ENCODE data around the gene STOML1. TPM values are rescaled to one million over a fixed set of nuclear protein-coding genes. Genes with fewer than 3 reads are reported as not detected.

The STOML1 gene
- total RNA-seq, 1 donor from 2014 or later, result 23.4 TPM

DNA sequence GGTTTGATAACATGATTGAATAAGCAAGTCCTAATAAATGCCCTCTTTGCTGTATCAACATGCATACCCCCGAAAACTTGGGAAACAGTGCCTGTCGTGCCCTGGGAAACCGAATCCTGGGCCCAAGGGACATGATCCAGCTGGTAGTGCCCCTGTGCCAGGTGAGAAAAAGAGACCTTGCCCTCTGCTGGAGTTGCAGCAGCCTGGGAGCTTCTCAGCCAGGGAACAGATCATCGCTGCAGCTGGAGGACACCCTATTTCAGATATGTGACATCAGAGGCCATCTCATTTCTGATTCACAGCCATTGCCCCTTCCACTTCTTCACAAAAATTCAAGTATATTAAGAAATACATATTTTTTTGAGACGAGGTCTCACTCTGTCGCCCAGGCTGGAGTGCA is 32.3 kb downstream of the STOML1 start:
- TF ChIP-seq, protein P1, sequence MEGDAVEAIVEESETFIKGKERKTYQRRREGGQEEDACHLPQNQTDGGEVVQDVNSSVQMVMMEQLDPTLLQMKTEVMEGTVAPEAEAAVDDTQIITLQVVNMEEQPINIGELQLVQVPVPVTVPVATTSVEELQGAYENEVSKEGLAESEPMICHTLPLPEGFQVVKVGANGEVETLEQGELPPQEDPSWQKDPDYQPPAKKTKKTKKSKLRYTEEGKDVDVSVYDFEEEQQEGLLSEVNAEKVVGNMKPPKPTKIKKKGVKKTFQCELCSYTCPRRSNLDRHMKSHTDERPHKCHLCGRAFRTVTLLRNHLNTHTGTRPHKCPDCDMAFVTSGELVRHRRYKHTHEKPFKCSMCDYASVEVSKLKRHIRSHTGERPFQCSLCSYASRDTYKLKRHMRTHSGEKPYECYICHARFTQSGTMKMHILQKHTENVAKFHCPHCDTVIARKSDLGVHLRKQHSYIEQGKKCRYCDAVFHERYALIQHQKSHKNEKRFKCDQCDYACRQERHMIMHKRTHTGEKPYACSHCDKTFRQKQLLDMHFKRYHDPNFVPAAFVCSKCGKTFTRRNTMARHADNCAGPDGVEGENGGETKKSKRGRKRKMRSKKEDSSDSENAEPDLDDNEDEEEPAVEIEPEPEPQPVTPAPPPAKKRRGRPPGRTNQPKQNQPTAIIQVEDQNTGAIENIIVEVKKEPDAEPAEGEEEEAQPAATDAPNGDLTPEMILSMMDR (IDR thresholded peaks at IDR 0.05), result no peak
- Histone ChIP-seq H3K27ac (no peak overlapping the region), H3K36me3 (no peaks in the 10 kb centered on the region), H3K4me3 (no peak overlapping the region), H3K9me3 (no peaks in the 10 kb centered on the region), H3K4me1 (peaks cover 18% of the 10 kb centered on the region), H3K27me3 (no peaks in the 10 kb centered on the region)
- intact Hi-C loops (cut with DNase I), result no loop called here
- DNase-seq, result peak; percentile 6
- no peak for ATAC-seq

DNA sequence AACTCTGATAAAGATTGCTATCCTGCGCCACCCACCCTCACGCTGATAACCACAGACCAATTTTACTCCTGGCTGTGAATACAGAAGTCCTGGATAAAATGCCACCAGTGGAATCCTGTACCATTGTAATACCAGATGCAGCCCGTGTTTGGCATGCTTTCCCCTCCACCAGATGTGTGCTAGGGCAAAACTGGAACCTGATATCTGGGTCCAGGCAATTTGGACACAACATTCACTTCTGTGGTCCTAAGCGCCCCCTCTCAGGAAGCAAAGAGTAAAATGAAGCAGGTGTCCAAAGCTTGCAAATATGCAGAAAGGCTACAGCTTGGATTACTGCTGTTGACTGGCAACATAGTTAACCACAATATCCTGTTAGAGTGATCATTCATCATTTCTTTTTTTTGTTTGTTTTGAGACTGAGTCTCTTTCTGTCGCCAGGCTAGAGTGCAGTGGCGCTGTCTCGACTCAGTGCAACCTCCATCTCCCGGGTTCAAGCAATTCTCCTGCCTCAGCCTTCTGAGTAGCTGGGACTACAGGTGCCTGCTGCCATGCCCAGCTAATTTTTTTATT is 33.0 kb downstream of the STOML1 start:
- ATAC-seq (no peak), DNase-seq (no peak)
- Histone ChIP-seq H3K36me3 (no peaks in the 10 kb centered on the region), H3K4me3 (no peak overlapping the region), H3K4me1 (peaks cover 18% of the 10 kb centered on the region), H3K27me3 (no peaks in the 10 kb centered on the region), H3K27ac (no peak overlapping the region), H3K9me3 (no peaks in the 10 kb centered on the region)
- TF ChIP-seq, protein P1 (IDR thresholded peaks at IDR 0.05), result no peak
- intact Hi-C loops (cut with DNase I), result no loop called here

DNA sequence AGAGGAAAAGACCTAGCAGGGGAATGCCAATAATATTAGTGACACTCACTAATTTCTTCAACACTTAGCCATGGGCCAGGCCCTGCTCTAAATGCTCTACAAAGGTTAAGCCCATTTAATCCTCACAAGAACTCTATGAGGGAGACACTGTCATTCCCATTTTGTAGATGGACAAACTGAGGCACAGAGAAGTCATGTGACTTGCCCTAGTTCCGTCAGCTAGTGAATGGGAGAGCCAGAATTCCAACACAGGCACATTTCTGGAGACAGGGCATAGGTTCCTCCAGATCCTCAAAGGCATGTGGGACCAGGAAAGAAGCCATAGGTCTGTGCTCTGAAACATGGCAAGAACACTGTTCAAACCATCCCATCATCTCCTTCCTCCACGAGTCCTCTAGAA is 34.3 kb downstream of the STOML1 start:
- no peak for ATAC-seq
- Histone ChIP-seq H3K27ac (no peak overlapping the region), H3K4me3 (no peak overlapping the region), H3K36me3 (no peaks in the 10 kb centered on the region), H3K27me3 (no peaks in the 10 kb centered on the region), H3K4me1 (peaks cover 18% of the 10 kb centered on the region), H3K9me3 (no peaks in the 10 kb centered on the region)
- TF ChIP-seq, protein P1 (IDR thresholded peaks at IDR 0.05), result no peak
- no peak for DNase-seq
- intact Hi-C loops (cut with DNase I), result no loop called here

DNA sequence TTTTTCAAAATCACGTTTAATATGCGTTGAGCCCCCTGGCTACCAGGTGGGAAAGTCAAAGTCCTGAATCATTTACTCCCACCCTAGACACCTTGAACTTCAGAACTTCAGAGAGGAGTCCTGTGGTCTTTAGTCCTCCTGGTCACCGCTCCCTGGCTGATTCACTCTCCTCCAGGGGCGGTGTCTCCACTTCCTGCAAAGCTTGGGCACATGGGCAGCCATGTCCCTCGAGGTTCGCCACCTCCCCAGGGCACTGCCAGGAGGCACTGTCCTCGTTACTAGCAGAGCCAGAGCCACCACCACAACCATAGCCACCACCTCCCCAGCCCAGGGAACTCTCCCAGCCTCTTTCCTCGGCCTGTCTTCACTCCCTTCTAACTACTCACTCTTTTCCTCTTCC is 34.8 kb downstream of the STOML1 start:
- Histone ChIP-seq H3K36me3 (no peaks in the 10 kb centered on the region), H3K27ac (no peak overlapping the region), H3K4me3 (no peak overlapping the region), H3K27me3 (no peaks in the 10 kb centered on the region), H3K9me3 (no peaks in the 10 kb centered on the region), H3K4me1 (peaks cover 18% of the 10 kb centered on the region)
- TF ChIP-seq, protein P1 (IDR thresholded peaks at IDR 0.05), result no peak
- ATAC-seq, result no peak
- peak; percentile 36 for DNase-seq
- intact Hi-C loops (cut with DNase I), result no loop called here

DNA sequence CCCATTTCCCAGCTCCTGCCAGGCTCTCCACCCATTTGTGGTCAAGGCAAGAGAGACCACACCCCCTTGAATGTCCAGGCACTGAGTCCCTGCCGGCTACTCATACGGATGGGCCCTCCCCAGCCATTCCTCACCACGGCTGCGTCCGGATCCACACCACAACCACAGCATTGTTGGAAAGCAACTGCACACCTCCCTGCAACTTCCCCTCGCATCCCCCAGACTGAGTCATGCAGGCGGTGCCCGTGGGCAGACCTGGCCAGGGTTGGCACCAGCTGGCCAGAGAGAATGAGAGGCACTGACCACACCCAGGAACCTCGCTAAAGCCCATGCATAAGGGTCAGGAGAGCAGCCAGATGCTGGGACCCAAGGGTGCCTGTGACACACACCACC is 35.4 kb downstream of the STOML1 start:
- ATAC-seq (peak; percentile 59), DNase-seq (no peak)
- H3K27ac ChIP-seq, result no peak overlapping the region
- peaks cover 23% of the 10 kb centered on the region for H3K4me1 ChIP-seq
- H3K27me3 ChIP-seq, result no peaks in the 10 kb centered on the region
- TF ChIP-seq, protein P1 (IDR thresholded peaks at IDR 0.05), result no peak
- no peaks in the 10 kb centered on the region for H3K36me3 ChIP-seq
- H3K9me3 ChIP-seq, result no peaks in the 10 kb centered on the region
- H3K4me3 ChIP-seq, result no peak overlapping the region
- intact Hi-C loops (cut with DNase I), result no loop called here
